Measurements from ENCODE around the gene RPA3.

GRCh38 chr7:7720193-7720592 lies 1.8 kb upstream of the RPA3 start:
- TF ChIP-seq, protein P1, sequence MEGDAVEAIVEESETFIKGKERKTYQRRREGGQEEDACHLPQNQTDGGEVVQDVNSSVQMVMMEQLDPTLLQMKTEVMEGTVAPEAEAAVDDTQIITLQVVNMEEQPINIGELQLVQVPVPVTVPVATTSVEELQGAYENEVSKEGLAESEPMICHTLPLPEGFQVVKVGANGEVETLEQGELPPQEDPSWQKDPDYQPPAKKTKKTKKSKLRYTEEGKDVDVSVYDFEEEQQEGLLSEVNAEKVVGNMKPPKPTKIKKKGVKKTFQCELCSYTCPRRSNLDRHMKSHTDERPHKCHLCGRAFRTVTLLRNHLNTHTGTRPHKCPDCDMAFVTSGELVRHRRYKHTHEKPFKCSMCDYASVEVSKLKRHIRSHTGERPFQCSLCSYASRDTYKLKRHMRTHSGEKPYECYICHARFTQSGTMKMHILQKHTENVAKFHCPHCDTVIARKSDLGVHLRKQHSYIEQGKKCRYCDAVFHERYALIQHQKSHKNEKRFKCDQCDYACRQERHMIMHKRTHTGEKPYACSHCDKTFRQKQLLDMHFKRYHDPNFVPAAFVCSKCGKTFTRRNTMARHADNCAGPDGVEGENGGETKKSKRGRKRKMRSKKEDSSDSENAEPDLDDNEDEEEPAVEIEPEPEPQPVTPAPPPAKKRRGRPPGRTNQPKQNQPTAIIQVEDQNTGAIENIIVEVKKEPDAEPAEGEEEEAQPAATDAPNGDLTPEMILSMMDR (conservative IDR thresholded peaks at IDR 0.05): no peak
- TF ChIP-seq ZFX (IDR thresholded peaks at IDR 0.05): no peak
